HG03521 (cell line): Measurements from ENCODE around the gene BCL2L13.
"Not testable (repeated sequence)": the region's sequence is repeated elsewhere in the genome, so short reads cannot be mapped to it uniquely, and the experiment has no call there.

Experiments used
- ATAC-seq: cut with Tn5 transposase; IDR thresholded peaks from one replicate; pipeline ENCODE4 v1.9.1; 2021; ENCODE audit warnings: mild to moderate bottlenecking, moderate library complexity; ENCODE audit not compliant: unreplicated experiment

BCL2L13 gene

DNA sequence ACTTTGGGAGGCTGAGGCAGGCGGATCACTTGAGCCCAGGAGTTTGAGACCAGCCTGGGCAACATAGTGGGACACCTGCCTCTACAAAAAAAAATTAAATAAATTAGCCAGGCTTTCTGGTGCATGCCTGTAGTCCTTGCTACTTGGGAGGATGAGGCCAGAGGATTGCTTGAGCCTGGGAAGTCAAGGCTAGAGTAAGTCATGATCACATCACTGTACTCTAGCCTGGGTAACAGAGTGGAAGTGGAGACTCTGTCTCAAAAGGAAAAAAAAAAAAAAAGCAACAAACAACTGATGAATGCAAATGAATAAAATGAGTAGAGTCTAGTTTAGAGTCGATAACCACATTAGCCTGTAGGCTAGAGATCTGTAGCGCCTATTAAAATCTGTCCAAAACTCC, 3.9 kb upstream of the BCL2L13 start:
- no peak for ATAC-seq

- not testable (repeated sequence) for ATAC-seq
Observed at GRCh38 chr22:17636850-17637249, 1.7 kb upstream of the BCL2L13 start.

DNA sequence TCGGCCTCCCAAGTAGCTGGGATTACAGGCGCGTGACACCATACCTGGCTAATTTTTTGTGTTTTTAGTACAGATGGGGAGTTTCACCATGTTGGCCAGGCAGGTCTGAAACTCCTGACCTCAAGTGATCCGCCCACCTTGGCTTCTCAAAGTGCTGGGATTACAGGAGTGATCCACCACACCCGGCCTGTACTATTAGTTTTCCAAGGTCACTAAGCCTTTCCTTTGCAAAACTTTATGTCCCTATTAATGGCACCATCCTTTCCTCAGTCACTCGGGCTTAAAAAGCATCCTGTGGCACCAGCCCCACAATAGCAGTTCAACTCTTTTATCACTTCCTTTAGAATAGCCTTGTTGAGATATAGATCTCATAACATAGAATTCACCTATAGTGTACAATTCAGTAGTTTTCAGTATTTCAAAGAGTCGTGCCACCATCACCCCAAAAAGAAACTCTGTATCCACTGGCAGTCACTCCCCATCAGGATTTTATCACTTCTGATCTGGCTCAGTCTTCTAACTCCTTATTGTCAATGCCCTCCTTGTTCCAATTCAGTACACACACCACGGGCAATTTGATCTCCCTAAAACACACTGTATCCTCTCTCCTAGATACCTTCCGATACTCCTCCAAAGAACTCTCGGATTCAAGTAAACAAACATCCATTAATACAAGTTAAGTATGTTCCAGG, 921 bp upstream of the BCL2L13 start:
- ATAC-seq = no peak

GRCh38 chr22:17638182-17638431, 450 bp upstream of the BCL2L13 start:
- ATAC-seq = no peak

GRCh38 chr22:17639247-17639741, 737 bp downstream of the BCL2L13 start:
- no peak for ATAC-seq

DNA sequence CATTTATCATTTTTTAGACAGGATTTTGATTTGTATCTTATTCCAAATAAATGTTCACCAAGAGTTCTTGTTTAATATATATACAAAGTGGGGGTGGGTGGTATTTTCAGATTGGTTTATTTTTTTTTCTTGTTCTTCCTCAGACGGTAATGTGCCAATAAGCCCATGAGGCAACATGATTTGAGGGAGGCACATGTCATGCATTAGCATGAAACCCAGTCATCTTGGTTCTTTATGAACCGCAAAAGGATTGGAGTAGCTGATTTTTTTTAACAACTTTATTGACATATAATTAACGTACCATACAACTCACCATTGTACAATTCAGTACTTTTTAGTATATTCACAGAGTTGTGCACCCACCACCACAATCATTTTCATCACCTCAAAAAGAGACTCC, 2.7 kb downstream of the BCL2L13 start:
- ATAC-seq = no peak

DNA sequence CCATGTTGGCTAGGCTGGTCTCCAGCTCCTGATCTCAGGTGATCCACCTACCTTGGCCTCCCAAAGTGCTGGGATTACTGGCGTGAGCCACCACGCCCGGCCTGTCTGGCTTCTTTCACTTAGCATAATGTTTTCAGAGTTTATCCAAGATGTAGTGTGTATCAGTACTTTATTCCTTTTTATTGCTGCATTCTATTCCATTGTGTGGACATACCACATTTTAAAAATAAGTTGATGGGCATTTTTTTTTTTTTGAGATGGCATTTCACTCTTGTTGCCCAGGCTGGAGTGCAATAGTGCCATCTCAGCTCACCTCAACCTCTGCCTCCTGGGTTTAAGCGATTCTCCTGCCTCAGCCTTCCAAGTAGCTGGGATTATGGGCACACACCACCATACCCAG, 3.8 kb downstream of the BCL2L13 start:
- not testable (repeated sequence) for ATAC-seq

- no peak for ATAC-seq
Observed at GRCh38 chr22:17647452-17647851, 8.9 kb downstream of the BCL2L13 start.

- no peak for ATAC-seq
Observed at GRCh38 chr22:17647991-17648390, 9.4 kb downstream of the BCL2L13 start.

DNA sequence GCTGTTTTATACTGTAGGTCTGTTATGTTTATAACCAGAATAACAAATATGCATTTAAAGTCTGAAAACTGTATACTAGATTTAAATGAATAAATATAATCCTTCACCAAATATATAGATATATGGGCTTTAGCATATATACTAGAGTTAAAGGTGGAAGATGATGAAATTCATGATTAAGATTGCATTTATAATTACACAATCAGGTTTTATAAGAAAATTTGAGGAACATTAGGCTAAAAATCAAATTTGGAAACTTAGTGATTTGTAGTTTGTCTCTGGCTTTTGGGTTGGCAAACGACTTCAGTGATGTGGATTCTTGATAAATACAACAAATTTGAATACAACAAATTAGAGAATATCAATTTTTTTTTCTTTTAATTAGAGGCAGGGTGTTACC, 10.0 kb downstream of the BCL2L13 start:
- ATAC-seq = no peak

- no peak for ATAC-seq
Observed at GRCh38 chr22:17655289-17655688, 16.7 kb downstream of the BCL2L13 start.

- no peak for ATAC-seq
Observed at GRCh38 chr22:17656870-17657395, 18.4 kb downstream of the BCL2L13 start.

GRCh38 chr22:17664414-17665055, 26.0 kb downstream of the BCL2L13 start:
- ATAC-seq = no peak

GRCh38 chr22:17665248-17665647, 26.7 kb downstream of the BCL2L13 start:
- no peak for ATAC-seq

- no peak for ATAC-seq
Observed at GRCh38 chr22:17665854-17666253, 27.3 kb downstream of the BCL2L13 start.

DNA sequence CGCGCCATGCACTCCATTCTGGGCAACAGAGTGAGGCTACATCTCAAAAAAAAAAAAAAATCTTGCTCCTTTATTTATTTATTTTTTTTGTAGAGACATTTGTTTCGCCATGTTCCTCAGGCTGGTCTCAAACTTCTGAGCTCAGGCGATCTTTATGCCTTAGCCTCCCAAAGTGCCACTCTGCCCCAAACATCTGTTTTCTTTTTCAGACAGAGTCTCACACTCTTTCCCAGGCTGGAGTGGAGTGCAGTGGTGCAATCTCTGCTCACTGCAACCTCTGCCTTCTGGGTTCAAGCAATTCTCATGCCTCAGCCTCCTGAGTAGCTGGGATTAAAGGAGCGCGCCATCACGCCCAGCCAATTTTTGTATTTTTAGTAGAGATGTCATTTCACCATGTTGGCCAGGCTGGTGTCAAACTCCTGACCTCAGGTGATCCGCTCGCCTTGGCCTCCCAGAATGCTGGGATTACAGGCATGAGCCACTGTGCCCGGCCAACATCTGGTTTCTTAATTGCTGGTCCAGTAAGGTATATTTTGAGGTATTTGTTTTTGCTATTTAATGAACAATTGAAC, 33.0 kb downstream of the BCL2L13 start:
- ATAC-seq = not testable (repeated sequence)

- no peak for ATAC-seq
Observed at GRCh38 chr22:17672417-17672991, 33.9 kb downstream of the BCL2L13 start.

GRCh38 chr22:17674152-17674551, 35.6 kb downstream of the BCL2L13 start:
- ATAC-seq = no peak

DNA sequence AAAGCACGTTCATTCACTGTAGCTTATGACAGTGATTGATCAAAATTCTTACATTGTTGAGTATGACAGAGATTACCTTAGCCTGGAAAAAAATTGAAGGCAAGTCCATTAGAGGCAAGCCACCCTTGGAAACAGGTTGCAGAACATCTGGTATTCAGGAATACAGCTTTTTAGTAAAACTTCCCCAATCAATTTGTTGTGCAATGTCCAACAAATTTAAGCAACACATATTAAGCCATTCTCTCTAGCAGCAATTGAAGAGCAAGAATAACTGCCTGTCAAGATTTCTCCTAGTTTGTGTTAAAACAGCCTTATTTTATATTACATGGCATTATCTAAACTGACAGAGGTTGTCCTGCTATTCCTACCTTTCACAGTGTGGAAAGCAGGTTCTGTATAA, 37.0 kb downstream of the BCL2L13 start:
- no peak for ATAC-seq

DNA sequence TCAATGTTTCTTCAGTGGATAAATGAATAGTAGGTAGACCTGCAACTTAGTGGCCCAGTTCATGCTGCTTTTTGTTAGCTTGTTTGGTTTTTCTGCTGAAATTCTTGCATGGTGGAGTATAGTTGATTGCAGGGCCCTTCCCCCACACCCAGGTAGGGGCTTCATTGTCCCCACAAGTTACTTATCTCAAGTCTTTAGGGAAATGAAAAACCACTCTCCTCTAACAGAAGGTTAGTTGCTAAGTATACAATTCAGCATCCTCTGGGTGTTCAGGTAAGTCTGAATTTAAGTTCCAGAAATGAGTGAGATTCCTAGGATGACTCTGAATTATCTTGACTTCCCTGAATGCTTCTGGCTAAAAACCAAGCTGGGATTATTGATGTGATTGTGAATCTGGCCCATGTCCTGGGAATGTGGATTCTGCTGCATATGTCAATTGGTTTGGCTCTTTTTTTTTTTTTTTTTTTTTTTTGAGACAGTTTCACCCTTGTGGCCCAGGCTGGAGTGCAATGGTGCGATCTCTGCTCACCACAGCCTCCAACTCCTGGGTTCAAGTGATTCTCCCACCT, 40.3 kb downstream of the BCL2L13 start:
- ATAC-seq = no peak

DNA sequence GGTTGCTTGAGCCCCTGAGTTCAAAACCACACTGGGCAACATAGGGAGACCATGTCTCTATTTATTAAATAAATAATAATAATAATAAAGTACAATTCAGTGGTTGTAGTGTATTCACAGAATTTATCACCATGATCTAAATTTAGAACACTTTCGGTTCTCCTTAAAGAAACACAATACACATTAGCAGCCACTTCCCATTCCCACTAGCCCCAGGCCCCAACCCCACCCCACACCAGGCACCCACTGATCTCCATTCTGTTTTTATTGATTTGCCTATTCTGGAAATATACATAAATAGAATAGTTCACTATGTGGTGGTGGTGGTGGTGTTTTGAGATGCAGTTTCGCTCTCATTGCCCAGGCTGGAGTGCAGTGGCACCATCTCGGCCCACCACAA, 45.7 kb downstream of the BCL2L13 start:
- no peak for ATAC-seq

DNA sequence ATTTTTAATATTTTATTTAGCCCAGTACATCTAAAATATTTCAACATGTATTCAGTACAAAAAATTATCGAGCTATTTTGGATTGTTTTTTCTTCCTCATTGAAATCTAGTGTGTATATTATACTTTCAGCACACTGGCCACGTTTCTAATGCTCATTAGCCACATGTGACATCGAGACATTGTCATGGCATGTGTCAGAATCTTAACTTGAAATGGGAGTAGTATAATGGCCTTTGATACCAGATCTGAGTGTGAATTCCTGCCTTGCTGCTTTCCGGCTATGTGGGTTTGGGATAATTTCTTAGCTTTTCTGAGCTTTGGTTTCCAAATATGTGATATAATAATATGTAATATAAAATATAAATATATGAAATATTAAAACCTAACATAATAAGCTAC, 54.3 kb downstream of the BCL2L13 start:
- ATAC-seq = no peak
